Thymus (tissue), 11 donors: ENCODE data around the gene RNF138. TPM values are rescaled to one million over a fixed set of nuclear protein-coding genes. Genes with fewer than 3 reads are reported as not detected.
A peak's percentile ranks its signal among the peaks of the same experiment; 100 is the strongest.

Source experiments
- DNase-seq, 9 donors: peaks; one replicate each; pipeline ENCODE4 v3.0.0-alpha.2; 2013; ENCODE audit warnings: low spot score in 9 of 9, low read depth in 6 of 9, missing footprints in 1 of 9
- H3K27ac ChIP-seq, 2 donors: one replicate each; pipeline ENCODE4 v1.5.1; 2013; ENCODE audit warnings: control low read depth in 1 of 2, low read depth in 1 of 2, low read length in 1 of 2, mild to moderate bottlenecking in 1 of 2, moderate library complexity in 1 of 2
- H3K27me3 ChIP-seq, 2 donors: one replicate each; pipeline ENCODE4 v1.5.1; 2013; ENCODE audit warnings: low read length in 1 of 2; ENCODE audit not compliant: control insufficient read depth in 2 of 2, insufficient read depth in 1 of 2
- H3K36me3 ChIP-seq, 2 donors: one replicate each; pipeline ENCODE4 v1.5.1; 2013; ENCODE audit warnings: low read length in 1 of 2, mild to moderate bottlenecking in 1 of 2, moderate library complexity in 1 of 2; ENCODE audit not compliant: control insufficient read depth in 2 of 2, insufficient read depth in 2 of 2
- H3K4me1 ChIP-seq, 2 donors: one replicate each; pipeline ENCODE4 v1.5.1; 2013; ENCODE audit warnings: low read length in 2 of 2; ENCODE audit not compliant: control insufficient read depth in 2 of 2, insufficient read depth in 2 of 2
- H3K4me3 ChIP-seq, 2 donors: one replicate each; pipeline ENCODE4 v1.5.1; 2013; ENCODE audit warnings: low read length in 2 of 2, control low read depth in 1 of 2, mild to moderate bottlenecking in 1 of 2
- H3K9me3 ChIP-seq, 2 donors: one replicate each; pipeline ENCODE4 v1.5.1; 2013; ENCODE audit warnings: low read length in 1 of 2, mild to moderate bottlenecking in 1 of 2; ENCODE audit not compliant: control insufficient read depth in 2 of 2, insufficient read depth in 1 of 2
- WGBS: extraction: QIAGEN DNeasy Blood & Tissue Kit; methylation state at CpG from one replicate; pipeline ENCODE4 v1.1.7; 2013; 5-methylcytosine and 5-hydroxymethylcytosine counted together
- polyA plus RNA-seq: library from polyadenylated mRNA; stranded (reverse); fragments of 200-250 nt; gene quantifications from one replicate; pipeline ENCODE4 v1.2.3, GENCODE V29; 2013
- total RNA-seq: library from RNA; stranded (reverse); fragments of 120-200 nt; gene quantifications from one replicate; pipeline ENCODE4 v1.2.4, GENCODE V29; 2013
- donor health status: healthy.

RNF138 gene
- total and polyA plus RNA-seq, 2 donors = 39.8 to 46.8 TPM

DNA sequence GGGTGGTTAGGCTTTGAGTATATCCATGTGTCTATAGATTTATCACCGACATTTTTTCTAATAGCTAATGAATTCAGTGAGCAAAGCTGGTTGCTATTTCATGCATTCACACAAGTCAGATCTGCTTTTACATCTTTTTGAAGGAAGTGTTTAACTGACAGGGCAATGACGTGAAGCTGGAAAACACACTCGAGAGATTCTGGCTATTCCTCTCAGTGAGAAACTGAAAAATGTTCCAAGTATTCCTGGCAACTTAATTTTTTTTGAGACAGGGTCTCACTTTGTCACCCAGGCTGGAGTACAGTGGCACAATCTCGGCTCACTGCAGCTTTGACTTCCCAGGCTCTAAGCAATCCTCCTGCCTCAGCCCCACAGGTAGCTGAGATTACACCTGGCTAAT lies 21.2 kb downstream of the RNF138 start:
- Histone ChIP-seq H3K4me1 (no peaks in the 10 kb centered on the region), H3K27ac (no peak overlapping the region), H3K27me3 (no peaks in the 10 kb centered on the region), H3K9me3 (no peaks in the 10 kb centered on the region), H3K4me3 (no peak overlapping the region), H3K36me3 (peaks cover 14 to 64% of the 10 kb centered on the region in 2 donors)
- DNase-seq = no peak
- 98% methylated on average over 4 of the region's 4 CpGs for WGBS

DNA sequence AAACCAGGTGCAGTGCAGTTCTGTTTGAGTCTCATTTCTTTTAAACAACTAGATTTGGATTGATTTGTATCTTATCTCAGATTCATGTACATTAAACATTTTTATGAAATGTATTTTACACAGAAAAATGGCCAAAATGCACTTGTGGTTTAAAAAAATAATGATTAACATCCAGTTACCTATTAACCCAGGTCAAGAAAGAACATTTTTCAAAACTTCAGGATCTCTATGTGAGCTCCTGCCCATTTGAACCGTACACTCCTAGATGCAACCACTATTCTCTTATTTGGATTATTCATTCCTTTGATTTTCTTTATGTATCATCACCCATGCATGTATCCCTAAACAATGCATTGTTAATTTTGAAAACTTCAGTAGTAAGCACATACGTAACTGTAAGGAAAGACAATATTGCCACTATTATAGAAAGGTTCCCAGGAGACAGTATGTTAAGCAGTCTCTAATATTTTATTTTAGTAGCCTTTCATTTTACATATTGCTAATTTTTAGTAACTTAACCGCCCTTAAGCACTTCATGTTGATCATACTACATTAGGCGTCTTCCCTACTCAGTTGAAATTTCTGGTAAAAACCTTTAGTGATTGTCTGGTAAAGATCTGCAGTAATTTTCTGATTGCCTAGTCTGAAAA lies 22.7 kb downstream of the RNF138 start:
- no peak for DNase-seq
- no peak overlapping the region for H3K4me3 ChIP-seq
- H3K4me1 ChIP-seq = no peaks in the 10 kb centered on the region
- 98% methylated on average over 4 of the region's 4 CpGs for WGBS
- no peaks in the 10 kb centered on the region for H3K9me3 ChIP-seq
- peaks cover 14 to 66% of the 10 kb centered on the region in 2 donors for H3K36me3 ChIP-seq
- H3K27me3 ChIP-seq = no peaks in the 10 kb centered on the region
- H3K27ac ChIP-seq = no peak overlapping the region

DNA sequence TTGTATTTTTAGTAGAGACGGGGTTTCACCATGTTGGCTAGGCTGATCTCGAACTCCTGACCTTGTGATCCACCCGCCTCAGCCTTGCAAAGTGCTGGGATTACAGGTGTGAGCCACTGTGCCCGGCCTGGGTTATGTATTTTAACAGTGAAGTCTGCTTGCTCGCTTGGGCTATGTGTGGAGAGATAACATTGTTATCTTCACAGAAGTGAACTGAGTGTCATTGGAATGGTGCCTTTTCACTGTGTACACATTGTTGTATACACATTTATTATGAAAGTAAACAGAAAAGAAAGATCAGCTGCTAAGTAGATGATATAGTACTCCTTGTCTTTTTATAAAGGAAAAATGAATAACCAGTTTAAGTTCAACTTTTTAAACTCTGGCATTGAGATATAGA lies 30.4 kb downstream of the RNF138 start:
- Histone ChIP-seq H3K4me3 (no peak overlapping the region), H3K9me3 (no peaks in the 10 kb centered on the region), H3K27ac (no peak overlapping the region), H3K4me1 (no peaks in the 10 kb centered on the region), H3K27me3 (no peaks in the 10 kb centered on the region), H3K36me3 (peaks cover 7 to 48% of the 10 kb centered on the region in 2 donors)
- WGBS = 98% methylated on average over 5 of the region's 5 CpGs
- DNase-seq = no peak

DNA sequence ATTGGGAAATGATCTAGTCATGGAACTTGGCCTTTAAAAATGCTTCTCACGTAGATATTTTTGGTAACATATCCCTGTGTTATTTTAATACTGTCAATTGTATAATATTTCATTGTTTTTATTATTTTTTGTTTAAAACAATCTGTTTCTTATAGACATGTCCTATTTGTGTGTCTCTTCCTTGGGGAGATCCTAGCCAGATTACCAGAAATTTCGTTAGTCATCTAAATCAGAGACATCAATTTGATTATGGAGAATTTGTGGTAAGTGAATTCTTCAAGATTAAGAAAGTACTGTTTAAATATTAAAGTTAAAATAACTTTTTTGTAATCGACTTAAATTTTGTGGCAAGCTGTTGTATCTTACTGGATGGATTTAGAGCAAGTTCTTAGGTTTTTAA lies 34.9 kb downstream of the RNF138 start:
- no peak for DNase-seq

DNA sequence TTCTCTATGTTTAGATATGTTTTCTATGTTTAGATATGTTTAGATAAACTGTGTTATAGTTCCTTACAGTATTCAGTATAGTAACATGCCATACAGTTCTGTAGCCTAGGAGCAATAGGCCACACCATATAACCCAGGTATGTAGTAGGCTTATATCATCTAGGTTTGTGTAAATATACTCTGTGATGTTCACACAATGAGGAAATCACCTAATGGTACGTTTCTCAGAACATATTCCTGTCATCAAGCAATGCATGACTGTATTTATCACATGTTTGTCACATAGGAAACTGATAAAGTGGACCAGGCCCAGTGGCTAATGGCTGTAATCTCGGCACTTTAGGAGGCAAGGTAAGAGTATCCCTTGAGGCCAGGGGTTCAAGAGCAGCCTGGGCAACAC lies 44.0 kb downstream of the RNF138 start:
- H3K27ac ChIP-seq = no peak overlapping the region
- no peaks in the 10 kb centered on the region for H3K9me3 ChIP-seq
- no peaks in the 10 kb centered on the region for H3K27me3 ChIP-seq
- no peak overlapping the region for H3K4me3 ChIP-seq
- peaks cover 0 to 19% of the 10 kb centered on the region in 2 donors for H3K36me3 ChIP-seq
- WGBS = 97% methylated on average over 2 of the region's 2 CpGs
- DNase-seq = no peak
- H3K4me1 ChIP-seq = no peaks in the 10 kb centered on the region

More for the DNA sequence above, 34.9 kb downstream of the RNF138 start:
- H3K36me3 ChIP-seq = peaks cover 7 to 26% of the 10 kb centered on the region in 2 donors
- H3K27me3 ChIP-seq = no peaks in the 10 kb centered on the region
- H3K4me3 ChIP-seq = no peak overlapping the region
- 98% methylated on average over 3 of the region's 3 CpGs for WGBS
- no peak overlapping the region for H3K27ac ChIP-seq
- no peaks in the 10 kb centered on the region for H3K4me1 ChIP-seq
- no peaks in the 10 kb centered on the region for H3K9me3 ChIP-seq

DNA sequence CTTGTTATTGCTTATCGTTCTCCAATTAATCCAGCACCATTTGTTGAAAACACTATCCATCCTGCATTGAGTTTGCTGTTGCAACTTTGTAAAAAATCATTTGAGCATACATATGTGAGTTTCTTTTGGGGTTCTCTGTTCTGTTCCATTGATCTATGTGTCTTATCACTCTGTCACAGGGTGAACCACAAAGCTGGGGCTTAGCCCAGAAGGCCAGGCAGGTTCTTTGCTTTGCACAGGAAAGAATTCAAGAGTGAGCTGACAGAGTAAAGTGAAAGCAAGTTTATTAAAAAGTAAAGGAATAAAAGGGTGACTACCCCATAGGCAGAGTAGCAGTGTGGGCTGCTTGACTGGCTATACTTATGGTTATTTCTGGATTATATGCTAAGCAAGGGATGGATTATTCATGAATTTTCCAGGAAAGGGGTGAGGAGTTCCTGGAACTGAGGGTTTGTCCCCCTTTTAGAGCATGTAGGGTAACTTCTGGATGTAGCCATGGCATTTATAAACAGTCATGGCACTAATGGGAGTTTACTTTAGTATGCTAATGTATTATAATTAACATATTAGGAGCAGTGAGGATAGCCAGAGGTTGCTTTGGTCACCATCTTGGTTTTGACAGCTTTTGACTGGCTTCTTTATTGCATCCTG lies 46.8 kb downstream of the RNF138 start:
- no peaks in the 10 kb centered on the region for H3K27me3 ChIP-seq
- WGBS = 33% methylated on average over 1 of the region's 1 CpG
- no peak overlapping the region for H3K4me3 ChIP-seq
- H3K4me1 ChIP-seq = no peaks in the 10 kb centered on the region
- H3K9me3 ChIP-seq = no peaks in the 10 kb centered on the region
- DNase-seq = peak in 2 of 9 donors; percentile 9 to 26
- no peak overlapping the region for H3K27ac ChIP-seq
- H3K36me3 ChIP-seq = peaks cover 0 to 5% of the 10 kb centered on the region in 2 donors

DNA sequence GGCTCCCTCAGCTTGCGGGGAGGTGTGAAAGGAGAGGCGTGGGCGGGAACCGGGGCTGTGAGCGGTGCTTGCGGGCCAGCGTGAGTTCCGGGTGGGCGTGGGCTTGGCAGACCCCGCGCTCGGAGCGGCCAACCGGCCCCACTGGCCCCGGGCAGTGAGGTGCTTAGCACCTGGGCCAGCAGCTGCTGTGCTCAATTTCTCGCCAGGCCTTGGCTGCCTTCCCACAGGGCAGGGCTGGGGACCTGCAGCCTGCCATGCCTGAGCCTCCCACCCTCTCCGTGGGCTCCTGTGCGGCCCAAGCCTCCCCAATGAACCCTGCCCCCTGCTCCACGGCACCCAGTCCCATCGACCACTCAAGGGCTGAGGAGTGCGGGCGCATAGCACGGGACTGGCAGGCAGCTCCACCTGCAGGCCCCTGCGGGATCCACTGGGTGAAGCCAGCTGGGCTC lies 48.2 kb downstream of the RNF138 start:
- no peak overlapping the region for H3K4me3 ChIP-seq
- H3K4me1 ChIP-seq = no peaks in the 10 kb centered on the region
- no peak for DNase-seq
- H3K27me3 ChIP-seq = no peaks in the 10 kb centered on the region
- WGBS = 97% methylated on average over 24 of the region's 24 CpGs
- H3K36me3 ChIP-seq = no peaks in the 10 kb centered on the region
- H3K27ac ChIP-seq = no peak overlapping the region
- no peaks in the 10 kb centered on the region for H3K9me3 ChIP-seq

DNA sequence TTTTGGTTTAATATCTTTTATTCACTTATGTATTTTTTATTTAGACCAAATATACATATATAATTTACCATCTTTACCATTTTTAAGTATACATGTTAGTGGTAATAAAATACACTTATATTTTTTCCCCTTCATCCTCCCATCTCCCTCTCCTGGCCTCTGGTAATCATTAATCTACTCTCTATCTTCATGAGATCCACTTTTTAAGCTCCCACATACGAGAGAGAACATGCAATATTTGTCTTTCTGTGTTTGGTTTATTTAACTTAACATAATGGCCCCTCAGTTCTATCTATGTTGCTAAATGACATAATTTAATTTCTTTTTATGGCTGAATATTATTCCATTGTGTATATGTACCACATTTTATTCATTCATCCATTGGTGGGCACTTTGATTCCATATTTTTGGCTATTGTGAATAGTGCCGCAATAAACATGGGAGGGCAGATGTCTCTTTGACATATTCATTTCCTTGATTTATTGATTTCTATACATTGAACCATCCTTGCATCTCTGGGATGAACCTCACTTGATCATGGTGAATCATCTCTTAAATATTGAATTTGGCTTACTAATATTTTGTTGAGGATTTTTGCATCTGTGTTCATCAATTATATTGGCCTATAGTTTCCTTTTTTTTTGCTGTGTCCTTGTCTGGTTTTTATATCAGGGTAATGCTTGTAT lies 56.7 kb downstream of the RNF138 start:
- WGBS = 95% methylated on average over 2 of the region's 2 CpGs
- no peaks in the 10 kb centered on the region for H3K27me3 ChIP-seq
- no peak overlapping the region for H3K27ac ChIP-seq
- peaks cover 0 to 2% of the 10 kb centered on the region in 2 donors for H3K9me3 ChIP-seq
- H3K36me3 ChIP-seq = no peaks in the 10 kb centered on the region
- DNase-seq = no peak
- H3K4me1 ChIP-seq = no peaks in the 10 kb centered on the region
- H3K4me3 ChIP-seq = no peak overlapping the region
